H1 (cell line): ENCODE measurements around the gene GBP7. TPM values are rescaled to one million over a fixed set of nuclear protein-coding genes. Genes with fewer than 3 reads are reported as not detected.

Experiments used
- CTCF ChIA-PET: fragments of 300-600 bp; sonication (Branson Sonifier 250); formaldehyde crosslinking; loops from one replicate; lab custom pipeline; 2021; ENCODE audit not compliant: partially characterized antibody; lab: Charles Lee
- POLR2A ChIA-PET: fragments of 300-600 bp; sonication (Branson Sonifier 250); formaldehyde crosslinking; loops from one replicate; lab custom pipeline; 2021; ENCODE audit warnings: inconsistent platforms; ENCODE audit not compliant: partially characterized antibody; lab: Charles Lee
- DNase-seq, 2 experiments: peaks; one replicate each; pipeline versions ENCODE4 v3.0.0 to v3.0.0-alpha.2; 2010 to 2022; ENCODE audit warnings: low spot score in 2 of 2, low read depth in 1 of 2, mixed read lengths in 1 of 2
- FAIRE-seq: peaks from 2 replicates; lab custom pipeline; 2011; peaks lifted over from hg19 to GRCh38; lab: Jason Lieb, UNC
- H2AFZ ChIP-seq: 2 replicates; pipeline ENCODE4 v1.8.1; 2012; ENCODE audit warnings: low read length, inconsistent platforms
- H2AK5ac ChIP-seq: 2 replicates; pipeline ENCODE4 v1.6.1; 2013; ENCODE audit warnings: low read depth, low read length
- H2BK120ac ChIP-seq: replicated peaks from 2 replicates; pipeline ENCODE3; 2013; ENCODE audit warnings: low read depth, low read length, inconsistent platforms
- H2BK12ac ChIP-seq: 2 replicates; pipeline ENCODE4 v1.6.1; 2013; ENCODE audit warnings: low read depth, low read length
- H2BK15ac ChIP-seq: 2 replicates; pipeline ENCODE4 v1.6.1; 2013; ENCODE audit warnings: low read length
- H2BK20ac ChIP-seq: 2 replicates; pipeline ENCODE4 v1.6.1; 2013; ENCODE audit warnings: low read length
- H2BK5ac ChIP-seq: 2 replicates; pipeline ENCODE4 v1.6.1; 2013; ENCODE audit warnings: low read depth, low read length
- H3K14ac ChIP-seq: 2 replicates; pipeline ENCODE4 v1.6.1; 2013; ENCODE audit warnings: inconsistent platforms; ENCODE audit not compliant: insufficient read length
- H3K18ac ChIP-seq: 2 replicates; pipeline ENCODE4 v1.6.1; 2013; ENCODE audit warnings: low read length; ENCODE audit errors: extremely low read depth
- H3K23ac ChIP-seq: 2 replicates; pipeline ENCODE4 v1.6.1; 2013; ENCODE audit warnings: inconsistent platforms; ENCODE audit not compliant: insufficient read length
- H3K23me2 ChIP-seq: 2 replicates; pipeline ENCODE4 v1.6.1; 2013; ENCODE audit warnings: low read depth, low read length
- H3K27ac ChIP-seq: 2 replicates; pipeline ENCODE4 v1.6.1; 2011; ENCODE audit warnings: low read depth, low read length, inconsistent platforms
- H3K27me3 ChIP-seq, 4 experiments: replicated peaks in 1 of 4; 1 replicate in 1 of 4; 2 replicates in 3 of 4; pipeline versions ENCODE4 v1.6.1 to v1.8.1; 2011 to 2013; ENCODE audit warnings: low read length in 3 of 4, mild to moderate bottlenecking in 3 of 4, inconsistent platforms in 2 of 4, mixed read lengths in 2 of 4, moderate library complexity in 1 of 4; ENCODE audit not compliant: control insufficient read depth in 3 of 4, insufficient read depth in 3 of 4; ENCODE audit errors: extremely low read depth in 1 of 4
- H3K36me3 ChIP-seq, 4 experiments: 2 replicates each; pipeline versions ENCODE4 v1.6.1 to v1.8.1; 2011 to 2013; ENCODE audit warnings: mild to moderate bottlenecking in 4 of 4, low read length in 3 of 4, moderate library complexity in 2 of 4, control low read depth in 1 of 4, inconsistent platforms in 1 of 4; ENCODE audit not compliant: insufficient read depth in 4 of 4, control insufficient read depth in 2 of 4
- H3K4ac ChIP-seq: replicated peaks from 2 replicates; pipeline ENCODE3; 2013; ENCODE audit warnings: low read length, low read depth, mixed read lengths, inconsistent platforms; ENCODE audit not compliant: insufficient read length
- H3K4me1 ChIP-seq, 4 experiments: replicated peaks in 1 of 4; 1 replicate in 1 of 4; 2 replicates in 3 of 4; pipeline versions ENCODE4 v1.6.1 to v1.8.1; 2011 to 2013; ENCODE audit warnings: low read length in 3 of 4, inconsistent platforms in 2 of 4, mixed read lengths in 1 of 4; ENCODE audit not compliant: insufficient read depth in 4 of 4, control insufficient read depth in 3 of 4
- H3K4me2 ChIP-seq, 2 experiments: 2 replicates each; pipeline versions ENCODE4 v1.6.1 to v1.8.1; 2011 to 2013; ENCODE audit warnings: low read depth in 2 of 2, low read length in 2 of 2, control low read depth in 1 of 2, inconsistent platforms in 1 of 2, mild to moderate bottlenecking in 1 of 2; ENCODE audit not compliant: insufficient read depth in 1 of 2
- H3K4me3 ChIP-seq, 4 experiments: fragments of 200-600, 300-600 bp in 1 of 4; sonication (generic), shearing (Covaris generic), sonication (Bioruptor Twin) in 1 of 4; 2 replicates each; pipeline versions ENCODE4 v1.5.1 to v1.8.1; 2011 to 2016; ENCODE audit warnings: low read length in 4 of 4, low read depth in 3 of 4, control low read depth in 2 of 4, inconsistent platforms in 2 of 4, mild to moderate bottlenecking in 2 of 4, mixed read lengths in 1 of 4, moderate library complexity in 1 of 4; ENCODE audit not compliant: insufficient read depth in 2 of 4; ENCODE audit errors: extremely low read depth in 1 of 4
- H3K56ac ChIP-seq: replicated peaks from 2 replicates; pipeline ENCODE3; 2013; ENCODE audit warnings: low read depth, mild to moderate bottlenecking, mixed read lengths, low read length, inconsistent platforms; ENCODE audit not compliant: insufficient read length
- H3K79me1 ChIP-seq: 2 replicates; pipeline ENCODE4 v1.6.1; 2013; ENCODE audit warnings: low read depth, low read length, control low read depth
- H3K79me2 ChIP-seq, 2 experiments: 2 replicates each; pipeline versions ENCODE4 v1.6.1 to v1.8.1; 2012 to 2013; ENCODE audit warnings: low read length in 2 of 2, mild to moderate bottlenecking in 2 of 2, inconsistent platforms in 1 of 2; ENCODE audit not compliant: insufficient read depth in 2 of 2, control insufficient read depth in 1 of 2
- H3K9ac ChIP-seq, 4 experiments: replicated peaks in 1 of 4; 1 replicate in 1 of 4; 2 replicates in 3 of 4; pipeline versions ENCODE4 v1.6.1 to v1.8.1; 2011 to 2013; ENCODE audit warnings: low read depth in 3 of 4, low read length in 3 of 4, control low read depth in 2 of 4, mild to moderate bottlenecking in 2 of 4, moderate library complexity in 2 of 4, inconsistent platforms in 1 of 4; ENCODE audit errors: extremely low read depth in 1 of 4
- H3K9me3 ChIP-seq, 2 experiments: 2 replicates each; pipeline versions ENCODE4 v1.6.1 to v1.8.1; 2012 to 2013; ENCODE audit warnings: mild to moderate bottlenecking in 2 of 2, moderate library complexity in 2 of 2, control low read depth in 1 of 2, inconsistent platforms in 1 of 2, low read depth in 1 of 2, low read length in 1 of 2, mixed read lengths in 1 of 2; ENCODE audit not compliant: insufficient read depth in 2 of 2
- H4K20me1 ChIP-seq, 2 experiments: replicated peaks in 1 of 2; 2 replicates each; pipeline versions ENCODE3 to v1.8.1; 2011 to 2013; ENCODE audit warnings: inconsistent platforms in 2 of 2, low read length in 2 of 2, mild to moderate bottlenecking in 1 of 2; ENCODE audit not compliant: insufficient read depth in 2 of 2, control insufficient read depth in 1 of 2
- H4K5ac ChIP-seq: 2 replicates; pipeline ENCODE4 v1.6.1; 2013; ENCODE audit warnings: low read length, low read depth, mixed read lengths, inconsistent platforms; ENCODE audit not compliant: insufficient read length
- H4K8ac ChIP-seq: 2 replicates; pipeline ENCODE4 v1.8.0; 2013; ENCODE audit warnings: mild to moderate bottlenecking, moderate library complexity, low read length, inconsistent platforms; ENCODE audit not compliant: insufficient read depth; ENCODE audit errors: extremely low read depth
- H4K91ac ChIP-seq: replicated peaks from 2 replicates; pipeline ENCODE3; 2013; ENCODE audit warnings: low read length, mixed read lengths, inconsistent platforms; ENCODE audit not compliant: insufficient read length
- MAFK ChIP-seq: IDR thresholded peaks from 2 replicates; pipeline ENCODE4 v1.6.1; 2012; ENCODE audit warnings: low read depth, mild to moderate bottlenecking, improper control_type of control experiment, low read length
- SP4 ChIP-seq: IDR thresholded peaks from 2 replicates; pipeline ENCODE4 v1.6.1; 2012; ENCODE audit warnings: low read length, inconsistent platforms
- WGBS, 2 experiments: shearing (Covaris generic) in 1 of 2; methylation state at CpG; one replicate each; pipeline versions ENCODE4 v1.1.6 to v1.1.7; 2013 to 2015; ENCODE audit warnings: low lambda C conversion rate in 2 of 2, mixed read lengths in 2 of 2, inconsistent platforms in 1 of 2, low coverage in 1 of 2, missing lambda C conversion rate in 1 of 2; ENCODE audit not compliant: insufficient replicate concordance in 2 of 2, insufficient coverage in 1 of 2, insufficient read length in 1 of 2; ENCODE audit errors: extremely low coverage in 1 of 2, missing lambda C conversion rate in 1 of 2; 5-methylcytosine and 5-hydroxymethylcytosine counted together
- polyA plus RNA-seq, 7 experiments: library from polyadenylated mRNA; depleted of rRNA in 3 of 7; stranded (reverse) in 5 of 7; unstranded in 2 of 7; fragments of >200 nt in 5 of 7; fragments of 200-250 nt in 2 of 7; gene quantifications; 1 replicate in 5 of 7; 2 replicates in 1 of 7; 4 replicates in 1 of 7; pipeline versions ENCODE4 v1.2.1 to v1.2.3, GENCODE V29; 2011 to 2013; ENCODE audit warnings: missing spikeins in 2 of 7, mixed read lengths in 2 of 7
- total RNA-seq: library from RNA; stranded (reverse); fragmentation: NEBNext Ultra II Directional; extraction: Animal tissue kit (Norgen Biotek cat#: 25700); gene quantifications from 2 replicates; pipeline ENCODE4 v1.2.1, GENCODE V29; 2021

Gene GBP7
- total and polyA plus RNA-seq, 2 of the 8 experiments (the other 6 are each of a cell fraction or from before 2014, with no cell fraction given), result not detected

DNA sequence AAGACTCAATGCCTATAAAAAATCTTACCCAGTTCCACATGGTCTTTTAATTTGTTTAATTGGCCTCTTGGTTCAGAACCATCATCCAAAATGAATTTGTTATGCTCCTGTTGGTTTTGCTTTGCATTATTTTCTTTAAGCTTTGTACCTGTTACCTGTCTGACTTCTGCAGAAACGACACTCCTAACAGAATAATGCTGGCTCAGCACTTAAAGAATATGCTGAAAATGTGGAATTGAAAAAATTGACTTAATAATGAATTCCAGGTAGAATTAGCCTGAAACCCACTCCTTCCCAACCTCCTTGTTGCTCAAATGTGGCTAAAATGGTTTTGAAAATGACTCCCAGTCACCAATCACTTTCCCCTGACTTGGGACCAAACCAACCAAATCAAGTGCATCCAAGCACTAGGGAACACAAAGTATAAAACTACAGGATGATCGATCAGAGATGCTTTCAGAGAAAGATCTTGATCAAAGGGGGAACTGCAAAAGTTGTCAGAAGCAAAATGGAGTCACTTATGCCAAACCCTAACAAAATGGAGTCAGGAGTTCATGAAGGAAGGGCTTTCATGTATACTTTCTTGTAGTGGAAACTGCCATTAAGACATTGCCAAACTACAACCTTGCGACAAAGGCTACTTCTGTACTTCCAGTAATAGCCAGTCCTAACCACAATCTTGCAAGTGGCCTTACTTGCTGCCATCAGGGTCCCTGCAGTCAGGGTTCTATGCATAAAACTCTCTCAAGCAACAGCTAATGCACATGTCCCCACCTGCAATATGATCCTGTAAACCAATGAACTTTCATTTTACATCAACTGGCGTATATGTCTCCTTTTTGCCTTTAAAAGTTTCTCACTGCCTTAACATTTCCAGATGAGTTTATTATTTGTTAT is 5.4 kb downstream of the GBP7 start:
- TF ChIP-seq SP4 (no peak), MAFK (peak; percentile 85)
- TF ChIP-seq, all 59 proteins: peak for 1
- CTCF ChIA-PET, result no interaction called here
- Histone ChIP-seq H2BK120ac (no peak overlapping the region), H3K9me3 (no peaks in the 10 kb centered on the region), H3K4me3 (no peak overlapping the region), H3K4me1 (no peaks in the 10 kb centered on the region), H2AFZ (no peak overlapping the region), H3K27me3 (no peaks in the 10 kb centered on the region), H3K23ac (no peak overlapping the region), H3K18ac (no peak overlapping the region), H2BK15ac (no peak overlapping the region), H3K4me2 (no peak overlapping the region), H3K14ac (no peak overlapping the region), H3K9ac (no peak overlapping the region), H3K56ac (no peak overlapping the region), H3K4ac (no peak overlapping the region), H3K79me1 (no peaks in the 10 kb centered on the region), H3K79me2 (no peaks in the 10 kb centered on the region), H3K27ac (no peak overlapping the region), H2BK12ac (no peak overlapping the region), H2BK20ac (no peak overlapping the region), H4K91ac (no peak overlapping the region), H3K23me2 (no peaks in the 10 kb centered on the region), H4K20me1 (no peaks in the 10 kb centered on the region), H2AK5ac (no peak overlapping the region), H4K5ac (no peak overlapping the region), H3K36me3 (no peaks in the 10 kb centered on the region), H2BK5ac (no peak overlapping the region), H4K8ac (no peak overlapping the region)
- no peak for FAIRE-seq
- POLR2A ChIA-PET, result no interaction called here
- 91% methylated on average over 4 of the region's 4 CpGs; no CpG with 5 or more reads in 1 of the 2 experiments for WGBS, 2 experiments
- no peak for DNase-seq
